Hematopoietic multipotent progenitor cell treated with erythropoietin and hydrocortisone succinate and interleukin-3 and kit ligand, for 15 days (in vitro differentiated cells): ENCODE data around the gene NCAPG2.

Experiments
- DNase-seq: peaks from one replicate; pipeline ENCODE4 v3.0.0-alpha.2; 2015; ENCODE audit warnings: low spot score

Gene NCAPG2, protein sequence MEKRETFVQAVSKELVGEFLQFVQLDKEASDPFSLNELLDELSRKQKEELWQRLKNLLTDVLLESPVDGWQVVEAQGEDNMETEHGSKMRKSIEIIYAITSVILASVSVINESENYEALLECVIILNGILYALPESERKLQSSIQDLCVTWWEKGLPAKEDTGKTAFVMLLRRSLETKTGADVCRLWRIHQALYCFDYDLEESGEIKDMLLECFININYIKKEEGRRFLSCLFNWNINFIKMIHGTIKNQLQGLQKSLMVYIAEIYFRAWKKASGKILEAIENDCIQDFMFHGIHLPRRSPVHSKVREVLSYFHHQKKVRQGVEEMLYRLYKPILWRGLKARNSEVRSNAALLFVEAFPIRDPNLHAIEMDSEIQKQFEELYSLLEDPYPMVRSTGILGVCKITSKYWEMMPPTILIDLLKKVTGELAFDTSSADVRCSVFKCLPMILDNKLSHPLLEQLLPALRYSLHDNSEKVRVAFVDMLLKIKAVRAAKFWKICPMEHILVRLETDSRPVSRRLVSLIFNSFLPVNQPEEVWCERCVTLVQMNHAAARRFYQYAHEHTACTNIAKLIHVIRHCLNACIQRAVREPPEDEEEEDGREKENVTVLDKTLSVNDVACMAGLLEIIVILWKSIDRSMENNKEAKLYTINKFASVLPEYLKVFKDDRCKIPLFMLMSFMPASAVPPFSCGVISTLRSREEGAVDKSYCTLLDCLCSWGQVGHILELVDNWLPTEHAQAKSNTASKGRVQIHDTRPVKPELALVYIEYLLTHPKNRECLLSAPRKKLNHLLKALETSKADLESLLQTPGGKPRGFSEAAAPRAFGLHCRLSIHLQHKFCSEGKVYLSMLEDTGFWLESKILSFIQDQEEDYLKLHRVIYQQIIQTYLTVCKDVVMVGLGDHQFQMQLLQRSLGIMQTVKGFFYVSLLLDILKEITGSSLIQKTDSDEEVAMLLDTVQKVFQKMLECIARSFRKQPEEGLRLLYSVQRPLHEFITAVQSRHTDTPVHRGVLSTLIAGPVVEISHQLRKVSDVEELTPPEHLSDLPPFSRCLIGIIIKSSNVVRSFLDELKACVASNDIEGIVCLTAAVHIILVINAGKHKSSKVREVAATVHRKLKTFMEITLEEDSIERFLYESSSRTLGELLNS

DNA sequence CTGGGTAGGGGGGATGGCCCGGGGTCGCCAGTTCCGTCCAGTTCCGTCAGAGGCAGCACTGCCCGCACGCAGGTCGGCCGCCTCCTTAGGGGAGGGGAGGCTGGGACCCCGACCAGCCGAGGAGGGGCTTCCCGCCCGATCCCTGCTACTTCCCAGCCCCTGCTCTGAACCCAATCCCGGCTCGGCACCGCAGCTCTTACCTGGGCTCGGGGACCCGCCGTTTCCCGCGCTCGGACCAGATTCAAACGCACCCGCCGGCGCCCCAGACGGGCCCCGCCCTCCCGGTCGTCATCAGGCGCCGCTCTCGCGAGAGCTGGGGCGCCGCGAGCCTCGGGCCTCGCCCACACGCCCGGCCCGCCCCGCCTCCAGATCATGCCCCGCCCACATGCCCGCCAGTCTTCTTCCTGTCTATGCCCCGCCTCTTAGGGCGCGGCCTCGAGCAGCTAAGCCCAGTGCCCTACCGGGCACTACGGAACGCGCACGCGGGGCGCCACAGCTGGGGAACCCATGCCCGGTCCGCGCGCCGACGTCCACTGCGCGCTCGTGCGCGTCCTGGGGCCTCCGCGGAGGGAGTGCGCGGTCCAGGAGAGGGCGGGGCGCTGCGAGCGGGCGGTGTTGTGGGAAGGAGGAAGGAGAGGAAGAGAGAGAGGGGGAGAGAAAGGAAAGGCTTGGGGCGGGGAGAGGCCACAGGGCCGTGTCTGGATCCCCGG lies at the start of gene NCAPG2:
NCAPG2 (minus strand) TSS at position 281 of the 710 bp plus-strand sequence. CDS start 2,905 bp downstream, outside the sequence.
- peak; percentile 98 for DNase-seq

DNA sequence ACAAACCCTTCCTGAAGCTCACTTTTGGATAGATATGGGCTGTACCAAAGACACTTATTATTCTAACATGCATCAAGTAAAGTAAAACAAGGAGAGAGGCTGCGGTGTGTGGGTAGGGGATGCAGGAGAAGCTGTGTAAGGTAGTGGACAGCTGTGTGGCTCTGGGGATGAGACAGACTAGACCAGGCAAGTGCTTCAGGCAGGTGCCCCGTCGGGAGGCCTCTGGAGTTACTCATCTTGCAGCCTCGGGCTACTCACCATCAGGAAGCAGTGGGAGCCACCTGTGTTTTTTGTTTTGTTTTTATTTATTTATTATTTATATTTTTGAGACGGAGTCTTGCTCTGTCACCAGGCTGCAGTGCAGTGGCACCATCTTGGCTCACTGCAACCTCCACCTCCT lies 49.3 kb upstream of the NCAPG2 start:
- DNase-seq = no peak

DNA sequence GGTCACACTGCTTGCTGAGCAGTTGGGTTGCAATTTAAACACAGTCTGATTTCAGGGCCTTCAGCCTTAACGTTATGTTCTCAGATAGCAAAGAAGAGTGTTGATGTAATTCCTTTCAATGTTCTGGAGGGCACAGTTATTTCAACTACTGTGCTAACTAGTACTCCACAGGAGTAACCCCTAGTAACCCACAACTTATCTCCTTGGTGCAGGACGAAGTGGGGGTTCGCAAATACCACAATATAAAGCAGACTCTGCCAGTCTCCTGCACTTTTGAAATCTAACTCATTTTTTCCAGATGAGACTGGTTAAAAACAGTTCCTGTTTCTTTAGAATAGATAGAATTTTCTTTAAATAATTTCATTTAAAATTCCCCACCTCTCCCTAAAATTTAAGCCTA lies 47.1 kb upstream of the NCAPG2 start:
- peak; percentile 5 for DNase-seq

DNA sequence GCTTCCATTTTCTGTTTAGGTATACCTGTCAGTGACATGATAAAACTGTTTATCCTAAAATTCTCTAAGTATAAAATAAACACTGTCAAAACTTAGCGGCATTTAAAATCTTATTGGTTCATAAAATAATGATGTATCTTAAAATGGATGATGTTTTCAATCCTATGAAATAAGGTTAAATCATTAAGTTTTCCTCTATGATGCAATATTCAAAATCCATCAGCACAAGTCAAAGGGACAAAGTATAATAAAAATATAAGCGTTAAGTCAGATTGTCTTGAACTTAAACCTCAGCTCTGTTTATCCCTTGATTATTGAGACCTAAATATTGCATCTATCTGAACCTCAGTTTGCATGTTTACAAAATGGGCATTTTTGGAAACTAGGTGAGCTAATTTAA lies 46.6 kb upstream of the NCAPG2 start:
- no peak for DNase-seq

DNA sequence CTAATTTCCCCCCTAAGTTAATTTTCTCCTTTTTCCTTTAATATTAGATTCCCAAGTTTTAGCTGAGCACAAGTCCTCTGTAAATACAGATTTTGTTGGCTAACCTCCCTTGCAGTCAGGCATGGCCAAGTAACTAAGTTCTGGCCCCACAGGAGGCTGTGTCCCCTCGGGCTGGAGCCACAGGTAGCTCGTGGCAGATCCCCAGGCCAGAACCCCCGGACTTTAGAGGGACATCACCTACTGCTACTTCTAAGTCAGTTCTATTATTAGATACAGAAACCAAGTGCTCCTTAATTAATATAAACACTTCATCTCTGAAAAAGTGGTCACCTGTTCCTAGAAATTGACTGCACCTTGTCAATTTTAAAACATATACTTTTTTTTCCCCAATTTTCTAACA lies 46.1 kb upstream of the NCAPG2 start:
- no peak for DNase-seq

DNA sequence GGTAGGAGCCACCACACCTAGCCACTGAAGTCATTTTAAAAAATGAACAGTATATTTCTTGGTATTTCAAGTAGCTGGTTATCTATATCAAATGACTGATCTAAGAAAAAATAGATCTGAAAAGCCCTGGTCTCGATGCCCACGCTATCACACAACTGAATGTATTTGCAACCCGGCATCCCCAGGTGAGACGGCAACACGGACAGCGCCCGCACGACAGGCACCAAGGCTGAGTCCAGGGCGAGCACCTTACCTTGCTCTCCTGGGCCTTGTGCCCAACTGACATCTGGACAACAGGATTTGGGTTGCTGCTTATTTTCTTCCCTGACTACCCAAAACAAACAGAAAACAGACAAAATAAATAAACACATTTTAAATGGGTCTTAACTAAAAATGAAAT lies 44.8 kb upstream of the NCAPG2 start:
- no peak for DNase-seq

DNA sequence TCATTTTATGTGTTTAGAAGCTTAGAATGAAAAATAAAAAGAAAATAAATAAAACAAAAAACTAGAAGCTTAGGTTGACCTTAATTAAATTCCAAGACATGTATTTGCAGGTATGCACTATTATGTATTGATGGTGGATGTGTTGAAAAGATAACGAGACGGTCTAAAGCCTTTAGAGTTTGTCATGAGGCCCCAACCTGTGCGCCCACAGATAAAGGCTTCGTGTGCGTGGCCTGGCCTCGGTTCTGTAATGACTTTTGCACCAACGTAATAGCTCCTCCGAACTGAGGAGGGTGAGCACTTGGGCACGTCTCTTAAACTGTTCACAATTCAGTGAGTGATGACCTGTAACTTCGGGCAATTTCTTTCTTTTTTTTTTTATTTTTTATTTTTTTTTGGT lies 43.7 kb upstream of the NCAPG2 start:
- DNase-seq = no peak

DNA sequence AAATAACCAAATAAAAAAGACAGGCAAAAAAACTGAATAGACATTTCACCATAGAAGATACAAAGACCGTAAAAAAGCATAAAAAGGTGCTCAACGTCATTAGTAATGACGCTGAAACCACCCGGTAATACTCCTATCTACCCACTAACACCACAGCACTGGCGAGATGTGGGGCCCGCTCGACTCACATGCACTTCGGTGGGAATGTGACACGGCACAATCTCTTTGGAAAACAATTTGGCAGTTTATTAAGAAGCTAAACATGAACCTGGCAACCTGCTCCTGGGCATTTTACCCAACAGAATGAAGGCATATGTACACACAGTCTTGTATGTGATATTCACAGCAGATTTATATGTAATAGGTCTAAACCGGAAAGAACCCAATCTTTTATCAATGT lies 42.8 kb upstream of the NCAPG2 start:
- no peak for DNase-seq

DNA sequence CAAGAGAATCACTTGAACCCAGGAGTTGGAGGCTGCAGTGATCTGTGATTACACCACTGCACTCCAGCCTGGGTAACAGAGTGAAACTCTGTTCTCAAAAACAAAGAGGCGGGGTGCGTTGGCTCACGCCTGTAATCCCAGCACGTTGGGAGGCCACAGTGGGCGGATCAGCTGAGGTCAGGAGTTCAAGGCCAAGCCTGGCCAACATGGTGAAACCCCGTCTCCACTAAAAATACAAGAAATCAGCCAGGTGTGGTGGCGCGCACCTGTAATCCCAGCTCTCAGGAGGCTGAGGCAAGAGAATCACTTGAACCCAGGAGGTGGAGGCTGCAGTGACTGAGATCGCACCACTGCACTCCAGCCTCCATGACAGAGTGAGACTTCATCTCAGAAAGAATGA lies 42.4 kb upstream of the NCAPG2 start:
- no peak for DNase-seq

DNA sequence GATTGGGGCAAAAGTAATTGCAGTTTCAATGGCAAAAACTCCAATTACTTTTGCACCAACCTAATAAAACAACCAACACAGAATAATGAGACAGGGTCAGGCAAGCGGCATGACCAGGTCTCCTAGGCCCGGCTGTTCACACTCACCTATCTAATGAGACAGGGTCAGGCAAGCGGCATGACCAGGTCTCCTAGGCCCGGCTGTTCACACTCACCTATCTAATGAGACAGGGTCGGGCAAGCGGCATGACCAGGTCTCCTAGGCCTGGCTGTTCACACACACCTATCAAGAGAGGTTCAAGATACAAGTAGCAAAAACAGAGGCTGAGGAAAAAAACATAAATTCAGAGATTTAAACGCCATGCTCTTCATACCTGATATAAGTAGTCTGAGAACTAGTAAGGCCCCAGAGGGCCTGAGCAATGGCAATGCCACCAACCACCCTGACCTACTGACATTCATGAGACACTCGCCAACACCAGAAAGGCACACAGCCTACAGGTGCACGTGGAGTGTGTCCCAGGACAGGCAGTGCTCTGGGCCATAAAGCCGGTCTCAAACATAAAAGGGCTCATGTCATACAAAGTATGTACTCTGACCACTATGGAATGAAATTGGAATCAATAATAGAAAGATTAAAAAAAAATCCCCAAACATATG lies 40.6 kb upstream of the NCAPG2 start:
- DNase-seq = no peak

DNA sequence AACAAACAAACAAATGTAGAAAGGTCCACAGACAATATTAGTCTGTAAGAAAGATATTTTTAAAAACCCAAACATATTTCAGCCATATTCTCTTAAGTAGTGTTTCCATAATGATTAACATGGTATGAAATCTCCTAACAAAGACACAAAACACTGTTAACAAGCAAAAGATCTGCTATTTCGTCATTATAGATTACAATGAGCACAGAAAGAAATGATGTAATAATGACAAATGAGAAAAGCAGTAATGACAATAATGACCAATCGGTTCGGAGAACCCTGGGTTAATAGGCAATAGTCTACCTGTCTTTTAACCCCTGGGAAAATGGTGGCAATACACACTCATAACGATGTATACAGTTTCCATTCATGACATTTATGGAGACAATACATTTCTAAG lies 39.5 kb upstream of the NCAPG2 start:
- no peak for DNase-seq

DNA sequence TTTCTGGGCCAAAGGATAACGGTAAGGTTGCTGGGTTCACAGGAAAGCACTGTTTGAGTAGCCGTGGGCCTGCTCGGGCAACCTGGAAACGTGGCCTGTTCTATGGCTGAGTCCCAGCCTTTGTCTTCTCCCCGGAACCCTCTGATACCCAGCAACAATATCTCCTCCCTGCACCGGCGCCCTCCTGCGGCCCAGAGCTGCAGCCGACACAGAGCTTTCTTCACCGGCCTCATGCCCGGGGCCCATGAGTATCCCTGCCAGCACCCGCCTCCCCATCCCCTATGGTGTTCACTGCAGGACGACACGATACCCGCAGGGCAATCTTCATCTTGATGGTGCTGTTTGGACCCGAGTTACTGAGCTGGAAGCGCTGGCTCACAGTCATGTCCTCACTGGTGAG lies 38.6 kb upstream of the NCAPG2 start:
- no peak for DNase-seq

DNA sequence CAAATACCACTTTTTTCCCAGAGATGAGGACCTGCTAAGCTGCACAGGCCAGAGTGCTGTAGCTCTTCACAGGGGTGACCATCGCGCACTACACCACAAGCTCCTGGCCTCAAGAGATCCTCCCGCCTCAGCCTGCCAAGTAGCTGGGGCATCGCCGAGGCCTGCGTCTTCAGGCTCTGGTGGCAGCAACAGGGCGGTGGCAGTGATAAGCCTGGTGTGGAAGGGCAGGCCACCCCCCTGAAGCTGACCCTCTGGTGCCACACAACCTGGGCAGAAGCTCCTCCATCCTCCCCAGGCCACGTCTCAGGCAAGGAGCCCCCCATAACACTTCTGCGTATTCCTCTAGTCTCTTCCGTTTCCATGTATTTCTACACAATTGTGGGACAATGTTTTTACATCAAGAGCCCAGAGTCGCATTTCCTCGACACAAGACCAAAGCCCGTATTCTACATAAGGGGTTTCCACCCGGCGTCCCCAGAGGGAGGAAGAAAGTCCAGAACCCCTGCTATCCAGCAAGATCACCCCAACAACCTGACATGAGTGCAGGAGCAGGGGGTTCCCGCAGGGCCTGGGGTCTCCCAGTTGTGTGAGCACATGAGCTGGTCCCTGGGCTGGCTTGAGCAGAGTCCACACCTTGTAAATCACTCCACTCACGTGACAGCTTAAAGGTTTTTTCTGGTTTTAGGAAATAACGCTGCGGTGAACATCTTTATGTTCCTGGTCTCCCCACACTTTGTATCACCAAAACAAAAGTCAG lies 37.6 kb upstream of the NCAPG2 start:
- no peak for DNase-seq

DNA sequence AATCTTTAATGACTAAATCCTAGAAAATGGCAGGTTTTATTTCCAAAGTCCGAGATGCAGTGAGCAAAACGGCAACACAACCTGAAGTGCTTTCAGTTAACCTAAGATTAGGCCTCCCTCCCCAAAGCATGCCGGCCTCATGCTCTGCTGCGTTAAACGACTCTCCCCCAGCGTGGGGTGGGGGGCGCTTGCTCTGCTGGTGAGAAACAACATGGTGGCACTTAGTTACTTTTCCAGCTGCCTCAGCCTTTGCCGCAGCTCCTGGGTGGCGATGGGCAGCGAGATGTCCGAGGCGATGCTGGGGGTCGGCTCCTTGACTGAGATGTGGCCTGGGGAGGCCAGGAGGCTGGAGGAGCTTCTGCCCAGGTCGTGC lies 36.7 kb upstream of the NCAPG2 start:
- DNase-seq = no peak

DNA sequence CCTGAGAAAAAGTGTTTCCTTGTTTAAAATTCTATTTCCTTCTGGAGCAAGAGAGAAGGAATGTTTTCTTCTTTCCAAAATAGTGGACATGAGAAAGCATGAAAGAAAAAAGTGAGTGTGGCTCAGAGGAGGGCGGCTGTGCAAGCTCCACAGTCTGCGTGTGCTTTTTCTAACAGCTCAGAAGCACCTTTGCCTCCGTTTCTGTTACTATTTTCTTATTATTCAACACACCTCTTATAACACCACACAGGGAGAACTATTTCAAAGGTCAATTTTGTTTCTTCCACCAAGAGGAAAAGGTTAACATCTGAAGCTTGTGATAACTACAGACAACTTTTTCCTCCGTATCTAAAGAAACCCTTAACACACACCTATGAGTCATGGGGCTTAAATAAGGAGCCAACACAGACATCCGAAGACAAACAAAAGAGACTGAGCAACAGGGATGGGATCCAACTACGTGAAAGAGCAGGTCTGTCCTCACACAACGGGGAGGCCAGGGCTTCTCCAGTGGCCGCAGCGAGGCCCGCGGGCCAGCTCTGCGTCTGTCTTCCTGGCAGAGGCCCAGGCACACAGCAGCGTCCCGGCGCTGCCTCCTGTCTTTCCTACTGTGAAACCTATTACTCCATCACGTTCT lies 36.2 kb upstream of the NCAPG2 start:
- DNase-seq = no peak

DNA sequence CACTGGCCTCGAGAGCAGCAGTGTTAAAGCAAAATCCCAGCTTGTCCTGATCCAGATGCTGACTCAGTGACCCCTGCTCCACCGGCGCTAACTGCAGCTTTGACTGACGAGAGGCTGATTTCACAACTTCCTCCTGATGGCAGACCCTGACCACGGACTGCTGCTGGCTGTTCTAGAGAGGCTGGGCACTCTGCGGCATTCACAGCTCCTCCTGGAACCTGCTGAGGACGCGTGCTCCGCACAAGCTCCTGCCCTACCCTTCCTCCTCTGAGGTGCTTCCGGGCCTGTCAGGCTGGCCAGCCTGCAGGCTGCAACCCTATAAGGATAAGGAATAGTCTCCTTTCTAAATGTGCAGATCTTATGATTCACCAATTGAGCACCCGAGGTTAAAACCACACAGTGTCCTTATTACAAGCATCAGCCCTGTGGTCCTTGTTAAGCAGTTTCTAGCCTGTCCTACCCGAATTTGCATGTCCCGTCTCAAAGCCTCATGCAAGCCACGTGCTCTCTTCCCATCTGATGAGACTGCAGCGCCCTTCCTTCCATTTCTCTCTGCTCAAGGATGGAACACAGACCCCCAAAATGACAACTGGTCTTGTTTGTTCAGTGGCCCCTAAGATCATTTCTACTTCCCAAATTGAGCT lies 35.5 kb upstream of the NCAPG2 start:
- DNase-seq = no peak

DNA sequence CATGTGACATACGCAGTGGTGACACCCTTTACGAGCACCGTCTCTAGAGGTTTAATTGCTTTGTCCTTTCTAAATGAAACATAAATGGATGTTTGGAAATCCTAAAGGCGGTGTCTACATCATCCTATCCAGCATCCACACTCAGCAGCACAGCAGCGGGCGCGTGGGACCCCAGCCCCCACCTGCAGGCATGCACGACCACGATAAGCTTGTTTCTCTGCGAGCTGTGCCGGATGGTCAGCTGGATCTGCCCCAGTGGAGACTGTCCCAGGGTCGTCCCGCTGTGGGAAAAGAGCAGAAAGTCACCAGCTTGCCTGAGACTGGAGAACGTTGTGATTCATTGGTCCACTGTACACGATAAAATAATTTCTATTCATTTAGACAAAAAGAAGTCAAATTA lies 34.2 kb upstream of the NCAPG2 start:
- no peak for DNase-seq

DNA sequence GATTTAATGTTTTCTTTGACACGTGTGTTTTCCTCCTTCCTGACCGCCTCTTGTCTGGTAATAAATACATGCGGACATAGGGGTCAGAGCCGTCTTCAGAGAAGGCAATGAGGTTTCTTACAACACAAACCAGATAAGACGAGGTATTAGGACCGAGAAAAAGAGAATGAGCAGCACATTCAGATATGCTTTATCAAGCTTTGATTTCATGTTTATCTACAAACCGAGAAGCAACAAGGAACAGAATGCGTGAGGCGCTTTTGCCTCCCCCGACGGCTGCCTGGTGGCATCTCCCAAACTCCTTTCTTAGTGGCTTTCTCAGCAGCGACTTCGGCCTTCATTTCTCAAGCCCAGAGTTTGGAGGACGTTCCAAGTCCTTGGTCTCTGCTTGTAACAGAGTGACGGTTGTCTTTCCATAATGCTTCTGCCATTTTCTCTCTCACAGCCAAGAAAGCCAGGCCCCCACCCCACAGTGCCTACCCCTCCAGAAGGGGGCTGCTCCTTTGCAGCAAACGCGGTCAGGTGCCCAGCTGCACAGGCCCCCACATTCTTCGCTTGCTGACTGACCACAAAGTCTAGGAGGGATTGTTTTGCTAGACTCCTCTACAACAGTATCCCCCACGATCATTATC lies 32.6 kb upstream of the NCAPG2 start:
- no peak for DNase-seq

DNA sequence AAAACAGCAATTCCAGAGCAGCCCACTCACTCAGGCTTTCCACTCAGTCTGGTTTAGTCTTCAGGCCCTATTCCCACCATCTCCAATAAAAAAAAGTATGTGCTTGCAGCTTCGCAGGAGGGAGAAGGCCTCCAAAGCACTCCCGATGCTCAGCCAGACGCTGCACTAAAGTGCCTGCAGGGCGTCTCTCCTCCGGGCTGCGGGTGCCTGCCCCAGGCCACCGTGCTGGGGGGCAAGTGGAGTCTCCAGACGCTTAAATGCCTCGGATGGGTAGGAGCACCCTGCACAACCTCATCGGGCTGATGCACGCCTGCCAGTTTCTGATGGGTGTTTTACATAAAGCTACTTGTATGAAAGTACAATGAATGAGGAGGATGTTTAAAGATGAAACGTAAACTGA lies 31.3 kb upstream of the NCAPG2 start:
- DNase-seq = no peak
